Activated CD4-positive, CD25-positive, alpha-beta regulatory T cell treated with anti-CD3 and anti-CD28 coated beads, Interleukin-2, amount 50 U/mL, for 72 hours (primary cell): ENCODE data around the gene RAPGEF6.
"Not testable (repeated sequence)": the region's sequence is repeated elsewhere in the genome, so short reads cannot be mapped to it uniquely, and the experiment has no call there.

ENCODE experiments used
- DNase-seq: peaks from one replicate; pipeline ENCODE4 v3.0.0; 2021

The RAPGEF6 gene

DNA sequence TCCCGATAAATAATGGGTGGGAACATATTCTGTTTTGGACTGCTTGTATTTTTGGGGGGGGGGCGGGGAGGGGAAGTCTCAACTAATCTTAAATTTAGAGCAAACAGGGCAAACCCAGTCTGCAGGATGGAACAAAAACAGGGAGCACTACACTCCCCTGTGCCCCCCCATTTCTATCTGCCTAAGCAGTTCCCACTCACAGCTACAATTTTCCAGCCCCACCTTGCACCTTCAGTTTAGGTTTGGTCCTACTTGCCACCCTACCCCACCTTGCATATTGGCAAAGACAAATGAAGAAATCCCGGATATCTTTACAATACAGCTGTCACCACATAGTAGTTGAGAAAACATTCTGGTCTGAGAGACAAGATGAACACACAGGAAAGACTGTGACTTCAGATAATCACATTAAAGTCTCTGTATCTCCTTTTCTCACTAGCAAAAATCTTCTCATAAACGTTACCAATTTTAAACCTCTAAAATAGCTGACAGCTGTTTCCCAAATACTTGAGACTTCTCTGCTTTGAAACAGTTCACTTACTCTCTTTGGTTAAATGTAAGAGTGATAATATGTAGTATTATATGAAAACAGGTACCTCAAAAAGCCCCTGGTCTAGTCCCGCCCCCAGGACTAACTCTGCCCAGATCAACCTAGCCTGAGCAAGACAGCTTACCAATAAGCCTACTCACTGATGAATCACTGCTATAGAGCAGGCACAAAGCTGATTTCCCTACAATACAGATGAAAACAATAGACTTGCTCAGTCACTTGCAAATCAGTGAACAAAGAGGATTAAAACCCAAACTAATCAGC lies 5.2 kb upstream of the RAPGEF6 start:
- peak; percentile 51 for DNase-seq

GRCh38 chr5:131639148-131639547 lies 4.1 kb upstream of the RAPGEF6 start:
- DNase-seq: no peak

DNA sequence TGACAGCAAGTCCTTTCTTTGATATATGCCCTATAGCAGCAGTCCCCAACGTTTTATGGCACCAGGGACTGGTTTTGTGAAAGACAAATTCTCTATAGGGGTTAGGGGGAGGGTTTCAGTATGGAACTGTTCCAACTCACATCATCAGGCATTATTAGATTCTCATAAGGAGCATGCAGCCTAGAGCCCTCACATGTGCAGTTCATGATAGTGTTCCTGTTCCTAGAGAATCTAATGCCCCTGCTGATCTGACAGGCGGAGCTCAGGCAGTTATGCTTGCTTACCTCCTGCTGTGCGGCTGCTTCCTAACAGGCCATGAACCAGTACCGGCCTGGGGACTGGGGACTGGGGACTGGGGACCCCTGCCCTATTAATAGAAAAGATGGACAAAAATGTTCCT lies 2.7 kb upstream of the RAPGEF6 start:
- no peak for DNase-seq

DNA sequence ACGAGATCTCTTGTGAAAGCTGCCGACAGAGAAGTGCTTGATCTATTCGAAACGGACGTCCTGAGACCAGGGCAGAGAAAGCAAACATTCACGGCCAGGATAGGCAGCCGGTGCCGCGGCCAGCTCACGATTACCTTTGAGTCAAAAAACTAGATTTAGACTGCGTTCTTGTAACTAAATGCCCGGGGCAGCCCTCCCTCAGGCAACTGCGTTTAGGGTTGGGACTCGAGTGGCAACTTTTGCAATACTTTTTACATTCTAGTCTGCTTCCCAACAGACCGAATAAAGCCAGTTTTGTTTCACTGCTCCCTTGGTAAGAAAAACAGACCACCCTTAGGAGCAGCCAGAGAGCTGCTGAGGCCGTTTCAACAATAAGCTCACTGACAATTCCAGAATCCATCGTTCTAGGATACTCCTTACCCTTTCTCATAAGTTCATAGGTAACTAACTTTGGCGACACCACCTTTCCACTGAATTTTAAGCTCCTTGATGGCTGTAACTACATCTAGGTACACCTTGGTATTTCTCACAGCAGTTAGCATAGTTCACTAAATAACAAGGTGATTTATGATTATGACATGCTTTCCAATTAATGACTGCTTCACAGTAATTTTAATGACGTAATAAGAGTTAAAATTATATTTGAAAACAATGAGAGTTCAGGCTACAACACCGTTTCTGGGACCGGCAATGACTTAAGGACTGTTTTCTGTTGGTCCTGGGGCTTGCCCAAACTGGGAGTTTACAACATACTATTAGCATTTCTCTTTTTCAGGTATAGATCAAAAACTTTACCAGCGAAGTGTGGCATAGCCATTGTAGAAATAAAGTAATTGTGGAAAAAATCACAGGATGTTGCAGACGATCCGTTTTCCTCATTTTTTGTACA lies 899 bp upstream of the RAPGEF6 start:
- no peak for DNase-seq

- DNase-seq: no peak
Measured at GRCh38 chr5:131634666-131634995, 398 bp downstream of the RAPGEF6 start.

DNA sequence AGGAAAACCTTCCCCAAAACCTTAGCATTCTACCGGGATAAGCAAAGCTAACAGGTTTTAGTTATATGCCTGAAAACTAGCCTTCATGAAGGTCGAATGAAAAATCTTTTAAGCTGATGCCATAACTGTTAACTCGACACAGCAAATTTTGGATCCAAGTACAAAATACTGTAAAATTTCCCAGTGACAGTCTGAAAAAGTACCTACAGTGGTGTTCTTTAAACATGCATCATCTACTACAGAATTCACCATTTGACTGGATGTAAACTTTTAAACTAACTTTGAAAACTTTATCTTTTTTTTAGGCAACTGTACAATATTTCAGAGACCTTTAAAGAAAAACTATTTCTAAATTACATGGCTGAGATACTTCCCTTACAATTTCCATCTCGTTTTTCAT lies 791 bp downstream of the RAPGEF6 start:
- no peak for DNase-seq

DNA sequence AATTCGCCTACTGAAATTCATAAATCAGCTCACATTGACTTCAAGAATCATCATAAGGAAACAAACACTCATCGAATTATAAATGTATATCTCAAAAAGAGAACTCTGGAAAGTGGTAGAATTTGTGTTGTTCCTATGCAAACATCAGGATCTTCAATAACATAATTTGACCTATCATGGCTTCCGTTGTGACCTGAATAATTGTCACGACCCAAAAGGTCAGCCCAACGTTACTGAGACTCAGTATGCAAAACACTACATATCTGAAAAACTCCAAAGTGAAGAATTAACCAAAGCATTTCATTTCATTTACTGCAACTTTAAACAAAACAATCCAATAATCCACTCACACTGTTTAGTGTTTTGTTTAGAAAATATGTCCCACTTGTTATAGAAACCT lies 1.2 kb downstream of the RAPGEF6 start:
- DNase-seq: no peak

DNA sequence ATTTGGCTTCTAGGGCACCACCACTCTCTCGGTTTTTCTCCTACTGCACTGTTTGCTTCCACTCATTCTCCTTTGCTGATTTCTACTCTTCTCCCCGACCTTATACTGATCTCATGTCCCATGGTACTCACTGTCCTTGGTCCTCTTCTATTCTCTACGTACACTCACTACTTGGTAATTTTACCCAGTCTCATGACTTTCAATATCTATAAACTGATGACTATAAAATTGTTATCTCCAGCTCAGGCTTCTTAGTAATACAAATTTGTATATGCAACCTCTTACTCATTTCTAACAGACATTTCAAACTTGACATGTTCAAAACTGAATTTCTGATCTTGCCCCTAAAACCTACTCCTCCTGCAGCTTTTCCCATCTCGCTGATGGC lies 4.1 kb downstream of the RAPGEF6 start:
- no peak for DNase-seq

DNA sequence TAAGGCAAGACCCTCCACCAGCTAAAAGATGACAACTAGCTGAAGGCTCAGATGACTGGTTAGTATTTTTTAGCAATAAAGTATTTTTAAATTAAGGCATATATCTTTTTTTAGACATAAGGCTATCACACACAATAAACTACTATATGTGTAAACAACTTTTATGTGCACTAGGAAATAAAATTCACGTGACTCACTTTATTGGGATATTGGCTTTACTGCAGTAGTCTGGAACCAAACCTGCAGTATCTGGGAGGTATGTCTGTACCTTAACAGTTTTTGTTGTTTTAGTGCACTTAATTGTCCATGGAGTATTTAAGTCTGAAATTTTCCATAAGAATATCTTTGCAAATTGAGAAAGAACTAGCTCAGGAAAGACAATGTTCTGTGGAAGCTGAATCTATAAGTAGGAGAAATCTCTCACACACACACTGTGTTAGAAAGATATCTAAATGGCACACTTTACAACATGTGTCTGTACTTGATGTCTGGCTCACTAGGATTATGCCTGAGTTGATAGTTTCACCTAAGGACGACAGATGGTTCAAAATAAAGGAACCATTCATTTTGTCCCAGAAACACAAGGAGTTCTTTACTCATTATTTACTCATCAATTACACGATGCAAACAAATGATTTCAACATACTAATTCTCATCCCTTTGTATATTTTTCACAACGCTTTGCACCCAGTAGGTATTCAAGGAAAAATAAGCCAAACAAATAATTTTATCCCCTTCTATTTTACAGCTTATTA lies 4.6 kb downstream of the RAPGEF6 start:
- no peak for DNase-seq

DNA sequence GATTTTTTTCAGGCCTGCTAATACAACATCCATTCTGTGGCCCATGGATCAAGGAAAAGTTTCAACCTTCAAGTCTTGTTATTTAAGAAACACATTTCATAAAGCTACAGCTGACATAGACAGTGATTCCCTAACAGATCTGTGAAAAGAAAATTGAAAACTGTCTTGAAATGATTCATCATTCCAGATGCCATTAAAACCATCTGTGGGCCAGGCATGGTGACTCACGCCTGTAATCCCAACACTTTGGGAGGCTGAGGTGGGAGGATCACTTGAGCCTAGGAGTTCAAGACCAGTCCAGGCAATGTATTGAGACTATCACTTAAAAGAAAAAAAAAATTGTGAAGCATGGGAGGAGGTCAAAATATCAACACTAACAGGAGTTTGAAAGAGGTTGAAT lies 6.0 kb downstream of the RAPGEF6 start:
- DNase-seq: no peak

GRCh38 chr5:131627207-131627865 lies 7.7 kb downstream of the RAPGEF6 start:
- no peak for DNase-seq

- no peak for DNase-seq
Measured at GRCh38 chr5:131622633-131623032, 12.4 kb downstream of the RAPGEF6 start.

GRCh38 chr5:131621164-131621563 lies 13.9 kb downstream of the RAPGEF6 start:
- DNase-seq: not testable (repeated sequence)

GRCh38 chr5:131619102-131619501 lies 15.9 kb downstream of the RAPGEF6 start:
- no peak for DNase-seq

GRCh38 chr5:131617140-131617822 lies 17.7 kb downstream of the RAPGEF6 start:
- no peak for DNase-seq

- DNase-seq: no peak
Measured at GRCh38 chr5:131615957-131616356, 19.1 kb downstream of the RAPGEF6 start.

DNA sequence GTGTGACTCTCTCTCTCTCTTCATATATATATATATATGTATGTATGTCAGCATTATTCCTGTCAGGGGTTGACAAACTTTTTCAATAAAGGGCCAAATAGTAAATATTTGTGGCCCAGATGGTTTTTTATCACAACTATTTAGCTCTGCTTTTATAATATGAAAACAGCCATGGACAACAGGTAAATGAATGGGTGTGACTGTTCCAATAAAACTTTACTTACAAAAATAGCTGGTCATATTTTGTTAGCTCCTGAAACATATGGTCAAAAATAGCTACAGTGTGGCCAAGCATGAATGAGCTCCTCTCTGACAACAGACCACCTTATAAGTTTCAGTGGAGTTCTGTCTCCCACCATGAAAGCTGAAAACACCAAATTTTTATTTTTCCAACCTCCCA lies 21.6 kb downstream of the RAPGEF6 start:
- no peak for DNase-seq

- no peak for DNase-seq
Measured at GRCh38 chr5:131611064-131611381, 24.0 kb downstream of the RAPGEF6 start.

- DNase-seq: no peak
Measured at GRCh38 chr5:131610198-131611063, 24.6 kb downstream of the RAPGEF6 start.

DNA sequence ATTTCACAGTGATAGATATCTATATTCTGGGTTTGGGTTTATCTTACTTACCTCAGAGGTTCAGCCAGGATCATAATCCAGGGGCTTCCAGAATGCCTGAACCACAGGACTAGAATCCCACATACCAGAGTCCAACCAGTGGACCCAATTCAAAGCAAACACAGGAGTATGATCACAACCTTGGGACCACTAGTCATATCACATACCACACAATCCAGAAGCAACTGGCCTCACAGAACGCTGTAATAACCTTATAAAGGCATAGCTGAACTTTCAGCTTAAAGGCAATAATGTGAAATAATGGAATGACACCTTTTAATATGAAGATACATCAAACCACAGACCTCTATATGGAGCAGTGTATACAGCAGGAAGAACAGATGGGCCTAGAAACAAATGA lies 25.3 kb downstream of the RAPGEF6 start:
- DNase-seq: no peak

DNA sequence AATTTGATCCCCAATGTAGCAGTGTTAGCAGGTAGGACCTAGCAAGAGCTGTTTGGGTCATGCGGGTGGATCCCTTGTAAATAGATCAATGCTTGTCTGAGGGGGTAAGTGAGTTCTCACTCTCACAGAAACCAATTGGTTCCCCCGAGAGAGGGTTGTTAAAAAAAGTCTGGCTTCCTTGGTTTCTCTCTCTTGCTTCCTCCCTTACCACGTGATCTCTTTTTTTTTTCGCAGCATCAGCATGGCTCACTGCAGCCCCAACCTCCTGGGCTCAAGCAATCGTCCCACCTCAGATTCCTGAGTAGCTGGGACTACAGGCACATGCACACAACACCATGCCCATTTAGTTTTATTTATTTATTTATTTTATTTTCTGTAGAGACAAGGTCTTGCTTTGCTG lies 26.4 kb downstream of the RAPGEF6 start:
- no peak for DNase-seq
